Placental pericyte (primary cell): Measurements from ENCODE around the gene C11orf71. TPM values are rescaled to one million over a fixed set of nuclear protein-coding genes. Genes with fewer than 3 reads are reported as not detected.

Experiments used
- total RNA-seq: library from RNA; depleted of rRNA; stranded (reverse); fragments of >200 nt; gene quantifications from 2 replicates; pipeline ENCODE4 v1.2.3, GENCODE V29; 2012

The C11orf71 gene
- 3.9 and 5.6 TPM in 2 replicates for total RNA-seq

GRCh38 chr11:114400216-114400914 lies at the start of gene C11orf71, which contains the start of gene RBM7:
C11orf71 (minus strand) TSS chr11:114400511; CDS start chr11:114400331, 180 bp downstream.
RBM7 (plus strand) TSS chr11:114400666; CDS start chr11:114400672, 6 bp downstream.

GRCh38 chr11:114439229-114440120 lies 39.2 kb upstream of the C11orf71 start, which contains the start of gene REXO2:
REXO2 (plus strand) TSS chr11:114439467; CDS start chr11:114439529, 62 bp downstream.

Other genes starting within 250 kb of the C11orf71 start
- 236 and 711 TPM in 2 replicates for gene NNMT, start 104.1 kb downstream of the C11orf71 start, total RNA-seq
- gene RBM7, start 155 bp upstream of the C11orf71 start, total RNA-seq: 31.6 and 60.6 TPM in 2 replicates
- gene REXO2, start 39.0 kb upstream of the C11orf71 start, total RNA-seq: 123 and 398 TPM in 2 replicates
- not detected in 2 replicates for gene NXPE1, start 159.4 kb upstream of the C11orf71 start, total RNA-seq
- gene NXPE4, start 195.3 kb upstream of the C11orf71 start, total RNA-seq: not detected in 2 replicates